ENCODE measurements around the gene THTPA. TPM values are rescaled to one million over a fixed set of nuclear protein-coding genes. Genes with fewer than 3 reads are reported as not detected.

Gene THTPA
- total and polyA plus RNA-seq, 2 of the 13 experiments (the other 11 are each of a cell fraction or from before 2014, with no cell fraction given): 7.4 to 8.7 TPM

- WGBS (ENCODE audit: low lambda C conversion rate): 96% methylated on average over 7 of the region's 7 CpGs
- Histone ChIP-seq H3K27me3 (ENCODE audit: control insufficient read depth in 1 of 2, insufficient read depth in 2 of 2, low read length in 2 of 2) (no peaks in the 10 kb centered on the region; a peak in 1 of 5 replicates), H2AFZ (ENCODE audit: low read length) (no peak overlapping the region), H4K20me1 (ENCODE audit: insufficient read depth, low read length) (peaks cover 13% of the 10 kb centered on the region; the same call in 1 of the 2 replicates), H3K4me2 (ENCODE audit: low read depth, low read length) (no peak overlapping the region), H3K4me1 (ENCODE audit: insufficient read depth, low read length) (peaks cover 36% of the 10 kb centered on the region), H3K79me2 (ENCODE audit: insufficient read depth, low read length) (peaks cover 7% of the 10 kb centered on the region), H3K9me3 (ENCODE audit: low read length) (no peaks in the 10 kb centered on the region), H3K4me3 (replicated peaks in 1 of 3; ENCODE audit: insufficient read depth in 1 of 3, low read depth in 2 of 3, low read length in 3 of 3) (no peak overlapping the region), H3K36me3 (replicated peaks in 1 of 2; ENCODE audit: control insufficient read depth in 1 of 2, insufficient read depth in 2 of 2, low read length in 2 of 2) (peaks cover 41 to 62% of the 10 kb centered on the region in 2 experiments), H3K27ac (ENCODE audit: extremely low read length, insufficient read depth, low read length) (no peak overlapping the region), H3K9ac (ENCODE audit: insufficient read depth, low read depth, low read length) (no peak overlapping the region)
- CTCF ChIA-PET (ENCODE audit: low intra/inter-chr PET ratio, low total read pairs): interaction anchor here (10.9 kb wide), 1 partner anchor 84 kb away, joined by 275 read pairs; no protein-coding TSS in a partner anchor
- ATAC-seq (no peak), DNase-seq (ENCODE audit: low spot score) (no peak), FAIRE-seq (no peak)
- peak; percentile 80; the same call in 1 of the 2 replicates for TF ChIP-seq SSRP1 (CRISPR knock-in tag; IDR thresholded peaks at IDR 0.05)
- TF ChIP-seq DNMT1 (CRISPR knock-in tag; IDR thresholded peaks at IDR 0.05): 0 out of 2 replicates have a peak, but pooled peaks have one; percentile 1
- 0 out of 2 replicates have a peak, but pooled peaks have one; percentile 8 for TF ChIP-seq ZNF274 (CRISPR knock-in tag; IDR thresholded peaks at IDR 0.05)
- TF ChIP-seq RBFOX2 (IDR thresholded peaks at IDR 0.05; ENCODE audit: low read depth, low read length): peak; percentile 27; the same call in 1 of the 2 replicates
- 0 out of 2 replicates have a peak, but pooled peaks have one; percentile 1 for TF ChIP-seq ZNF770 (CRISPR knock-in tag; IDR thresholded peaks at IDR 0.05)
- TF ChIP-seq KDM3A (CRISPR knock-in tag; IDR thresholded peaks at IDR 0.05; ENCODE audit: low read depth): no peak
- no peak for TF ChIP-seq ZSCAN21 (CRISPR knock-in tag; IDR thresholded peaks at IDR 0.05; ENCODE audit: borderline replicate concordance)
- no peak for TF ChIP-seq FOSL1 (CRISPR knock-in tag; IDR thresholded peaks at IDR 0.05; ENCODE audit: borderline replicate concordance)
- TF ChIP-seq NR2F2 (IDR thresholded peaks at IDR 0.05; ENCODE audit: borderline replicate concordance, low read depth): no peak
- TF ChIP-seq HNRNPK (IDR thresholded peaks at IDR 0.05; ENCODE audit: low read depth, low read length, poor library complexity, severe bottlenecking): no peak
- 0 out of 2 replicates have a peak, but pooled peaks have one; percentile 26 for TF ChIP-seq ZNF558 (CRISPR knock-in tag; IDR thresholded peaks at IDR 0.05; ENCODE audit: borderline replicate concordance)
- TF ChIP-seq EEA1 (CRISPR knock-in tag; IDR thresholded peaks at IDR 0.05; ENCODE audit: borderline replicate concordance): 0 out of 2 replicates have a peak, but pooled peaks have one; percentile 19
- 0 out of 2 replicates have a peak, but pooled peaks have one; percentile 10 for TF ChIP-seq ZNF616 (CRISPR knock-in tag; IDR thresholded peaks at IDR 0.05; ENCODE audit: low read depth)
- no TSS peak for BruUV-seq (replicated peaks)
- intact Hi-C loops (cut with micrococcal nuclease; ENCODE audit: unreplicated experiment): loop anchor here (5.0 kb wide), 1 partner anchor 347 kb away; no protein-coding TSS in a partner anchor
- POLR2A ChIA-PET: interaction anchor here (1.4 to 1.5 kb wide), 2 partner anchors 9 to 11 kb away, joined by 3 read pairs; no protein-coding TSS in a partner anchor
- in situ Hi-C loops (cut with HindIII; ENCODE audit: extremely low pct_ligation_motif_present, low pct_unique_long_range_greater_than_20kb): no loop called here
Observed at GRCh38 chr14:23564876-23565275, 8.8 kb downstream of the THTPA start.

Data from HepG2 (cell line).